ENCODE results near the gene ERC2.
A peak's percentile ranks its signal among the peaks of the same experiment; 100 is the strongest.

ERC2 gene

DNA sequence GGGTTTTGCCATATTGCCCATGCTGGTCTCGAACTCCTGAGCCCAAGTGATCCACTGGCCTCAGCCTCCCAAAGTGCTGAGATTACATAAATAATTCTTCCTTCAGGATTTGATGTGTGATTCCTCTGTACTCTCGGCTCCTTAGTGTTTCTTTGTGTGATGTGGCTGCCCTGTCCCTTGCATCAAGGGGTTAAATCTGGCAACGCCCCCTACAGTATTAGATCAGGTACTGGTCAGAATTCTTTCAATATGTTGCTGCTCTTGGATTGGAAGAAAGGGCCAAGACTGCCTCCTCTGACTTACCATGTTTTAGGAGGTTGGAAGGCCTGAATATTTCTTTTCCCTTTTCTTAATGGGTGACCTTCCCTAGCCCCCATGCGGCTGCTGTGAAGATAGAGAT, 590.6 kb downstream of the ERC2 start (continued):
- TF ChIP-seq ZNF132 (tag by site-specific recombination; IDR thresholded peaks at IDR 0.05; ENCODE audit: borderline replicate concordance) (no peak), ZNF121 (tag by site-specific recombination; IDR thresholded peaks at IDR 0.05) (no peak), GLI2 (tag by site-specific recombination; IDR thresholded peaks at IDR 0.05; ENCODE audit: borderline replicate concordance, low read depth) (no peak), ZNF701 (tag by site-specific recombination; IDR thresholded peaks at IDR 0.05) (no peak), ZNF785 (tag by site-specific recombination; IDR thresholded peaks at IDR 0.05) (no peak), ZNF2 (tag by site-specific recombination; IDR thresholded peaks at IDR 0.05) (no peak), ZNF791 (tag by site-specific recombination; IDR thresholded peaks at IDR 0.05) (no peak), ZFP3 (tag by site-specific recombination; IDR thresholded peaks at IDR 0.05; ENCODE audit: low read depth) (no peak), ZNF184 (tag by site-specific recombination; IDR thresholded peaks at IDR 0.05) (no peak)
- TF ChIP-seq, protein P1, sequence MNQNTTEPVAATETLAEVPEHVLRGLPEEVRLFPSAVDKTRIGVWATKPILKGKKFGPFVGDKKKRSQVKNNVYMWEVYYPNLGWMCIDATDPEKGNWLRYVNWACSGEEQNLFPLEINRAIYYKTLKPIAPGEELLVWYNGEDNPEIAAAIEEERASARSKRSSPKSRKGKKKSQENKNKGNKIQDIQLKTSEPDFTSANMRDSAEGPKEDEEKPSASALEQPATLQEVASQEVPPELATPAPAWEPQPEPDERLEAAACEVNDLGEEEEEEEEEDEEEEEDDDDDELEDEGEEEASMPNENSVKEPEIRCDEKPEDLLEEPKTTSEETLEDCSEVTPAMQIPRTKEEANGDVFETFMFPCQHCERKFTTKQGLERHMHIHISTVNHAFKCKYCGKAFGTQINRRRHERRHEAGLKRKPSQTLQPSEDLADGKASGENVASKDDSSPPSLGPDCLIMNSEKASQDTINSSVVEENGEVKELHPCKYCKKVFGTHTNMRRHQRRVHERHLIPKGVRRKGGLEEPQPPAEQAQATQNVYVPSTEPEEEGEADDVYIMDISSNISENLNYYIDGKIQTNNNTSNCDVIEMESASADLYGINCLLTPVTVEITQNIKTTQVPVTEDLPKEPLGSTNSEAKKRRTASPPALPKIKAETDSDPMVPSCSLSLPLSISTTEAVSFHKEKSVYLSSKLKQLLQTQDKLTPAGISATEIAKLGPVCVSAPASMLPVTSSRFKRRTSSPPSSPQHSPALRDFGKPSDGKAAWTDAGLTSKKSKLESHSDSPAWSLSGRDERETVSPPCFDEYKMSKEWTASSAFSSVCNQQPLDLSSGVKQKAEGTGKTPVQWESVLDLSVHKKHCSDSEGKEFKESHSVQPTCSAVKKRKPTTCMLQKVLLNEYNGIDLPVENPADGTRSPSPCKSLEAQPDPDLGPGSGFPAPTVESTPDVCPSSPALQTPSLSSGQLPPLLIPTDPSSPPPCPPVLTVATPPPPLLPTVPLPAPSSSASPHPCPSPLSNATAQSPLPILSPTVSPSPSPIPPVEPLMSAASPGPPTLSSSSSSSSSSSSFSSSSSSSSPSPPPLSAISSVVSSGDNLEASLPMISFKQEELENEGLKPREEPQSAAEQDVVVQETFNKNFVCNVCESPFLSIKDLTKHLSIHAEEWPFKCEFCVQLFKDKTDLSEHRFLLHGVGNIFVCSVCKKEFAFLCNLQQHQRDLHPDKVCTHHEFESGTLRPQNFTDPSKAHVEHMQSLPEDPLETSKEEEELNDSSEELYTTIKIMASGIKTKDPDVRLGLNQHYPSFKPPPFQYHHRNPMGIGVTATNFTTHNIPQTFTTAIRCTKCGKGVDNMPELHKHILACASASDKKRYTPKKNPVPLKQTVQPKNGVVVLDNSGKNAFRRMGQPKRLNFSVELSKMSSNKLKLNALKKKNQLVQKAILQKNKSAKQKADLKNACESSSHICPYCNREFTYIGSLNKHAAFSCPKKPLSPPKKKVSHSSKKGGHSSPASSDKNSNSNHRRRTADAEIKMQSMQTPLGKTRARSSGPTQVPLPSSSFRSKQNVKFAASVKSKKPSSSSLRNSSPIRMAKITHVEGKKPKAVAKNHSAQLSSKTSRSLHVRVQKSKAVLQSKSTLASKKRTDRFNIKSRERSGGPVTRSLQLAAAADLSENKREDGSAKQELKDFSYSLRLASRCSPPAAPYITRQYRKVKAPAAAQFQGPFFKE (tag by site-specific recombination; IDR thresholded peaks at IDR 0.05; ENCODE audit: borderline replicate concordance) = no peak
- TF ChIP-seq, protein P2, sequence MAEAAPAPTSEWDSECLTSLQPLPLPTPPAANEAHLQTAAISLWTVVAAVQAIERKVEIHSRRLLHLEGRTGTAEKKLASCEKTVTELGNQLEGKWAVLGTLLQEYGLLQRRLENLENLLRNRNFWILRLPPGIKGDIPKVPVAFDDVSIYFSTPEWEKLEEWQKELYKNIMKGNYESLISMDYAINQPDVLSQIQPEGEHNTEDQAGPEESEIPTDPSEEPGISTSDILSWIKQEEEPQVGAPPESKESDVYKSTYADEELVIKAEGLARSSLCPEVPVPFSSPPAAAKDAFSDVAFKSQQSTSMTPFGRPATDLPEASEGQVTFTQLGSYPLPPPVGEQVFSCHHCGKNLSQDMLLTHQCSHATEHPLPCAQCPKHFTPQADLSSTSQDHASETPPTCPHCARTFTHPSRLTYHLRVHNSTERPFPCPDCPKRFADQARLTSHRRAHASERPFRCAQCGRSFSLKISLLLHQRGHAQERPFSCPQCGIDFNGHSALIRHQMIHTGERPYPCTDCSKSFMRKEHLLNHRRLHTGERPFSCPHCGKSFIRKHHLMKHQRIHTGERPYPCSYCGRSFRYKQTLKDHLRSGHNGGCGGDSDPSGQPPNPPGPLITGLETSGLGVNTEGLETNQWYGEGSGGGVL (tag by site-specific recombination; IDR thresholded peaks at IDR 0.05) = no peak
- TF ChIP-seq, protein P3, sequence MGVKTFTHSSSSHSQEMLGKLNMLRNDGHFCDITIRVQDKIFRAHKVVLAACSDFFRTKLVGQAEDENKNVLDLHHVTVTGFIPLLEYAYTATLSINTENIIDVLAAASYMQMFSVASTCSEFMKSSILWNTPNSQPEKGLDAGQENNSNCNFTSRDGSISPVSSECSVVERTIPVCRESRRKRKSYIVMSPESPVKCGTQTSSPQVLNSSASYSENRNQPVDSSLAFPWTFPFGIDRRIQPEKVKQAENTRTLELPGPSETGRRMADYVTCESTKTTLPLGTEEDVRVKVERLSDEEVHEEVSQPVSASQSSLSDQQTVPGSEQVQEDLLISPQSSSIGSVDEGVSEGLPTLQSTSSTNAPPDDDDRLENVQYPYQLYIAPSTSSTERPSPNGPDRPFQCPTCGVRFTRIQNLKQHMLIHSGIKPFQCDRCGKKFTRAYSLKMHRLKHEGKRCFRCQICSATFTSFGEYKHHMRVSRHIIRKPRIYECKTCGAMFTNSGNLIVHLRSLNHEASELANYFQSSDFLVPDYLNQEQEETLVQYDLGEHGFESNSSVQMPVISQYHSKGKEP (tag by site-specific recombination; IDR thresholded peaks at IDR 0.05) = no peak

DNA sequence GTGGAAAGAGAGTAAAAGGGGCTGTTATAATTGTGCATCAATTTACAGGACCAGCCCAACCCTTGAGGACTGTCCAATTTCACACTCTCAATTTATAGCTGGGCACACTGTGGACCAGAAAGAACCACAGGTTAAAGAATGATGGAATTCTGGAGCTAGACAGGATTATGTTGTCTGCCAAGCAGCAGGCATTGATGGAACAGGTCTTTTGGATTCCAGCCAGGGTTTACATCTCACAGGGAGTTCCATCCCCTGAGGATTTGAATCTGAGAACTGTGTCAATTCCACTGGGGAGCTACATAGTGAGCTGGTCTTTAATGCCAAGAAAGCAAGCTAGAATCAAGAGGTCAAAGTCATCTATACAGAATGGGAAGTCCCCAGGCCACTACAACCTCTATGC, 591.7 kb downstream of the ERC2 start:
- Histone ChIP-seq H3K9me3 (ENCODE audit: control insufficient read depth, insufficient read depth, low read depth, low read length) (no peaks in the 10 kb centered on the region), H3K36me3 (ENCODE audit: control insufficient read depth in 2 of 2, insufficient read depth in 1 of 2, low read length in 2 of 2) (no peaks in the 10 kb centered on the region), H3K4me3 (ENCODE audit: low read depth, low read length) (no peak overlapping the region), H3K27ac (ENCODE audit: extremely low read depth, low read depth, low read length) (no peak overlapping the region), H3K4me1 (ENCODE audit: control insufficient read depth, insufficient read depth, low read length) (no peaks in the 10 kb centered on the region)
- ChIA-PET POLR2A (interaction anchor here (0.6 to 0.8 kb wide), 2 partner anchors 10 to 1353 kb away, joined by 3 read pairs; no protein-coding TSS in a partner anchor), CTCF (no interaction called here)
- TF ChIP-seq ZNF521 (tag by site-specific recombination; IDR thresholded peaks at IDR 0.05) (no peak), ZNF529 (tag by site-specific recombination; IDR thresholded peaks at IDR 0.05; ENCODE audit: insufficient replicate concordance) (no peak), ZNF155 (tag by site-specific recombination; IDR thresholded peaks at IDR 0.05) (no peak), TCF7L2 (IDR thresholded peaks at IDR 0.05; ENCODE audit: borderline replicate concordance, low read depth, low read length) (no peak), ZNF341 (tag by site-specific recombination; IDR thresholded peaks at IDR 0.05; ENCODE audit: low read depth) (no peak), ZFHX2 (tag by site-specific recombination; conservative IDR thresholded peaks at IDR 0.05) (no peak), ZNF114 (tag by site-specific recombination; IDR thresholded peaks at IDR 0.05) (no peak), ZNF302 (tag by site-specific recombination; IDR thresholded peaks at IDR 0.05; ENCODE audit: low read depth) (no peak), SCRT2 (tag by site-specific recombination; IDR thresholded peaks at IDR 0.05) (peak; percentile 57)
- TF ChIP-seq, protein P4, sequence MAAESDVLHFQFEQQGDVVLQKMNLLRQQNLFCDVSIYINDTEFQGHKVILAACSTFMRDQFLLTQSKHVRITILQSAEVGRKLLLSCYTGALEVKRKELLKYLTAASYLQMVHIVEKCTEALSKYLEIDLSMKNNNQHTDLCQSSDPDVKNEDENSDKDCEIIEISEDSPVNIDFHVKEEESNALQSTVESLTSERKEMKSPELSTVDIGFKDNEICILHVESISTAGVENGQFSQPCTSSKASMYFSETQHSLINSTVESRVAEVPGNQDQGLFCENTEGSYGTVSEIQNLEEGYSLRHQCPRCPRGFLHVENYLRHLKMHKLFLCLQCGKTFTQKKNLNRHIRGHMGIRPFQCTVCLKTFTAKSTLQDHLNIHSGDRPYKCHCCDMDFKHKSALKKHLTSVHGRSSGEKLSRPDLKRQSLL (tag by site-specific recombination; IDR thresholded peaks at IDR 0.05) = no peak
- TF ChIP-seq, protein P5, sequence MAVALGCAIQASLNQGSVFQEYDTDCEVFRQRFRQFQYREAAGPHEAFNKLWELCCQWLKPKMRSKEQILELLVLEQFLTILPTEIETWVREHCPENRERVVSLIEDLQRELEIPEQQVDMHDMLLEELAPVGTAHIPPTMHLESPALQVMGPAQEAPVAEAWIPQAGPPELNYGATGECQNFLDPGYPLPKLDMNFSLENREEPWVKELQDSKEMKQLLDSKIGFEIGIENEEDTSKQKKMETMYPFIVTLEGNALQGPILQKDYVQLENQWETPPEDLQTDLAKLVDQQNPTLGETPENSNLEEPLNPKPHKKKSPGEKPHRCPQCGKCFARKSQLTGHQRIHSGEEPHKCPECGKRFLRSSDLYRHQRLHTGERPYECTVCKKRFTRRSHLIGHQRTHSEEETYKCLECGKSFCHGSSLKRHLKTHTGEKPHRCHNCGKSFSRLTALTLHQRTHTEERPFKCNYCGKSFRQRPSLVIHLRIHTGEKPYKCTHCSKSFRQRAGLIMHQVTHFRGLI (tag by site-specific recombination; IDR thresholded peaks at IDR 0.05) = 0 out of 2 replicates have a peak, but pooled peaks have one; percentile 17
- TF ChIP-seq, protein P6, sequence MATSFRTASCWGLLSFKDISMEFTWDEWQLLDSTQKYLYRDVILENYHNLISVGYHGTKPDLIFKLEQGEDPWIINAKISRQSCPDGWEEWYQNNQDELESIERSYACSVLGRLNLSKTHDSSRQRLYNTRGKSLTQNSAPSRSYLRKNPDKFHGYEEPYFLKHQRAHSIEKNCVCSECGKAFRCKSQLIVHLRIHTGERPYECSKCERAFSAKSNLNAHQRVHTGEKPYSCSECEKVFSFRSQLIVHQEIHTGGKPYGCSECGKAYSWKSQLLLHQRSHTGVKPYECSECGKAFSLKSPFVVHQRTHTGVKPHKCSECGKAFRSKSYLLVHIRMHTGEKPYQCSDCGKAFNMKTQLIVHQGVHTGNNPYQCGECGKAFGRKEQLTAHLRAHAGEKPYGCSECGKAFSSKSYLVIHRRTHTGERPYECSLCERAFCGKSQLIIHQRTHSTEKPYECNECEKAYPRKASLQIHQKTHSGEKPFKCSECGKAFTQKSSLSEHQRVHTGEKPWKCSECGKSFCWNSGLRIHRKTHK (tag by site-specific recombination; IDR thresholded peaks at IDR 0.05) = no peak

Data from HEK293 (cell line).